ENCODE results near the gene NSD1. TPM values are rescaled to one million over a fixed set of nuclear protein-coding genes. Genes with fewer than 3 reads are reported as not detected.

NSD1 gene
- total and polyA plus RNA-seq, 10 of the 15 experiments (the other 5 are each of a cell fraction or from before 2014, with no cell fraction given), result 7.0 to 57.9 (median 30.4) TPM

- no peaks in the 10 kb centered on the region for H3K9me3 ChIP-seq (replicated peaks; ENCODE audit: control insufficient read depth, insufficient read depth, low read length)
- no peak for TF ChIP-seq RAD51 (IDR thresholded peaks at IDR 0.05)
- no peak for TF ChIP-seq TCF12 (IDR thresholded peaks at IDR 0.05; ENCODE audit: low read depth, low read length)
- no peak for TF ChIP-seq NR2C2 (IDR thresholded peaks at IDR 0.05; ENCODE audit: borderline replicate concordance, control insufficient read depth, insufficient read length, low read depth)
- TF ChIP-seq YBX1 (IDR thresholded peaks at IDR 0.05), result no peak
- no peak for TF ChIP-seq FOXK2 (IDR thresholded peaks at IDR 0.05)
- no peak for TF ChIP-seq SMAD5 (IDR thresholded peaks at IDR 0.05; ENCODE audit: low read depth)
- no peak for TF ChIP-seq SKIL (IDR thresholded peaks at IDR 0.05; ENCODE audit: low read depth, poor library complexity, severe bottlenecking)
- no peak for TF ChIP-seq SRF (IDR thresholded peaks at IDR 0.05; ENCODE audit: low read depth in 2 of 2, low read length in 2 of 2)
- no peak for TF ChIP-seq BHLHE40 (IDR thresholded peaks at IDR 0.05; ENCODE audit: borderline replicate concordance in 1 of 2, low read depth in 2 of 2, low read length in 1 of 2)
- TF ChIP-seq RFX5 (IDR thresholded peaks at IDR 0.05; ENCODE audit: low read depth, low read length), result no peak
- no peak for TF ChIP-seq LARP7 (IDR thresholded peaks at IDR 0.05)
- no peak; the same call in 1 of the 2 replicates for TF ChIP-seq POLR2A (IDR thresholded peaks at IDR 0.05; ENCODE audit: low read depth, low read length)
- TF ChIP-seq FOS (IDR thresholded peaks at IDR 0.05; ENCODE audit: borderline replicate concordance, extremely low read depth, insufficient read length), result no peak
- TF ChIP-seq CUX1 (IDR thresholded peaks at IDR 0.05; ENCODE audit: insufficient replicate concordance, low read depth, low read length), result no peak
- no peak for TF ChIP-seq SIX5 (IDR thresholded peaks at IDR 0.05; ENCODE audit: low read depth, low read length, severe bottlenecking)
- peak overlapping the region; percentile 86 for H3K4me3 ChIP-seq
- H3K27me3 ChIP-seq (replicated peaks in 1 of 2; ENCODE audit: control insufficient read depth in 2 of 2, insufficient read depth in 2 of 2, low read length in 1 of 2), result no peaks in the 10 kb centered on the region
- under 1% methylated on average over 19 of the region's 23 CpGs for WGBS (ENCODE audit: insufficient coverage, insufficient replicate concordance, low lambda C conversion rate, missing lambda C conversion rate)
- BruUV-seq (replicated peaks), result no TSS peak
- peaks cover 17% of the 10 kb centered on the region for H3K4me1 ChIP-seq (ENCODE audit: control insufficient read depth, insufficient read depth, low read length)
- H3K79me2 ChIP-seq (ENCODE audit: control insufficient read depth, insufficient read depth, low read length), result peaks cover 5% of the 10 kb centered on the region
- ChIA-PET RAD21 (ENCODE audit: unreplicated experiment) (interaction anchor here (1.1 to 1.8 kb wide), 4 partner anchors 79 to 197 kb away, joined by 3 to 9 read pairs (median 4); no protein-coding TSS in a partner anchor), CTCF (interaction anchor here (1.3 to 3.5 kb wide), 15 partner anchors 13 to 315 kb away, joined by 3 to 56 read pairs (median 11); no protein-coding TSS in a partner anchor), POLR2A (interaction anchor here (1.0 to 2.3 kb wide), 3 partner anchors 47 to 197 kb away, joined by 3 to 7 read pairs (median 7); partner anchors contain the start of gene RGS14), SMC1A (ENCODE audit: uncharacterized antibody, unreplicated experiment) (interaction anchor here (1.3 to 4.9 kb wide), 5 partner anchors 10 to 184 kb away, joined by 3 to 26 read pairs (median 7); no protein-coding TSS in a partner anchor)
- in situ Hi-C loops (cut with MboI) (no loop called here), intact Hi-C loops (cut with micrococcal nuclease; ENCODE audit: unreplicated experiment) (loop anchor here (5.0 kb wide), 2 partner anchors 51 to 191 kb away; no protein-coding TSS in a partner anchor)
- no peaks in the 10 kb centered on the region for H4K20me1 ChIP-seq (ENCODE audit: control insufficient read depth, insufficient read depth)
- peak; percentile 6 for ATAC-seq
- FAIRE-seq, result no peak
- H3K27ac ChIP-seq (ENCODE audit: control insufficient read depth, insufficient read depth), result peak overlapping the region; percentile 92
- H3K36me3 ChIP-seq (ENCODE audit: control insufficient read depth in 2 of 2, insufficient read depth in 2 of 2, low read length in 1 of 2), result peaks cover 3 to 6% of the 10 kb centered on the region in 2 experiments; a peak in 3 of 4 replicates
- no peak overlapping the region for H2AFZ ChIP-seq (ENCODE audit: control insufficient read depth, low read depth, low read length)
- peak overlapping the region; percentile 83 for H3K4me2 ChIP-seq (ENCODE audit: control insufficient read depth, insufficient read depth)
- H3K9ac ChIP-seq (ENCODE audit: control insufficient read depth, insufficient read depth, low read length), result peak overlapping the region; percentile 72
- DNase-seq (ENCODE audit: low read depth, low spot score), result no peak
Observed at GRCh38 chr5:177311392-177311722, 177.8 kb downstream of the NSD1 start.
